Thyroid gland (tissue), 4 donors: ENCODE measurements around the gene CPT1A.

ENCODE experiments used
- CTCF ChIP-seq, 6 experiments: fragments of 200-600 bp in 3 of 6; fragments of 450-650 bp in 3 of 6; sonication (generic) in 3 of 6; IDR thresholded peaks; one replicate each; pipeline ENCODE4 v1.5.1; 2016 to 2019; ENCODE audit warnings: antibody characterized with exemption in 6 of 6, mild to moderate bottlenecking in 2 of 6, inconsistent platforms in 1 of 6, moderate library complexity in 1 of 6
- POLR2A ChIP-seq, 2 donors: fragments of 450-650 bp; IDR thresholded peaks; one replicate each; pipeline ENCODE4 v1.6.1; 2017; ENCODE audit warnings: antibody characterized with exemption in 2 of 2, mild to moderate bottlenecking in 2 of 2, moderate library complexity in 1 of 2

GRCh38 chr11:68776442-68777235, 65.1 kb downstream of the CPT1A start:
- TF ChIP-seq CTCF (IDR thresholded peaks at IDR 0.05) (no peak), POLR2A (IDR thresholded peaks at IDR 0.05) (no peak)
